Measurements from ENCODE around the gene ZNF501. TPM values are rescaled to one million over a fixed set of nuclear protein-coding genes. Genes with fewer than 3 reads are reported as not detected.

Gene ZNF501
- total and polyA plus RNA-seq, 2 of the 13 experiments (the other 11 are each of a cell fraction or from before 2014, with no cell fraction given): 2.4 to 2.8 TPM

- TF ChIP-seq PATZ1 (CRISPR knock-in tag; IDR thresholded peaks at IDR 0.05) (peak; percentile 52), ZNF776 (CRISPR knock-in tag; IDR thresholded peaks at IDR 0.05) (peak; percentile 73), SOX6 (IDR thresholded peaks at IDR 0.05) (no peak), SOX6 (CRISPR knock-in tag; IDR thresholded peaks at IDR 0.05) (peak; percentile 58), GMEB2 (CRISPR knock-in tag; IDR thresholded peaks at IDR 0.05; ENCODE audit: low read depth) (peak; percentile 59; the same call in 1 of the 2 replicates), NFE2 (CRISPR knock-in tag; IDR thresholded peaks at IDR 0.05) (0 out of 2 replicates have a peak, but pooled peaks have one; percentile 23), ASH2L (IDR thresholded peaks at IDR 0.05; ENCODE audit: insufficient read length, low read depth, low read length) (peak; percentile 67), ZBTB33 (CRISPR knock-in tag; IDR thresholded peaks at IDR 0.05) (0 out of 2 replicates have a peak, but pooled peaks have one; percentile 59), ZFP41 (CRISPR knock-in tag; IDR thresholded peaks at IDR 0.05; ENCODE audit: borderline replicate concordance) (no peak), GMEB1 (CRISPR knock-in tag; IDR thresholded peaks at IDR 0.05; ENCODE audit: borderline replicate concordance) (peak; percentile 94), ARID2 (CRISPR knock-in tag; IDR thresholded peaks at IDR 0.05; ENCODE audit: borderline replicate concordance) (peak; percentile 88), ZNF550 (CRISPR knock-in tag; IDR thresholded peaks at IDR 0.05; ENCODE audit: borderline replicate concordance) (no peak), RBM22 (optimal IDR thresholded peaks at IDR 0.05; ENCODE audit: low read length) (peak; percentile 22), HES4 (CRISPR knock-in tag; IDR thresholded peaks at IDR 0.05; ENCODE audit: borderline replicate concordance) (peak; percentile 64; the same call in 1 of the 2 replicates), MLLT10 (CRISPR knock-in tag; IDR thresholded peaks at IDR 0.05) (no peak), KLF15 (CRISPR knock-in tag; IDR thresholded peaks at IDR 0.05; ENCODE audit: borderline replicate concordance) (0 out of 2 replicates have a peak, but pooled peaks have one; percentile 75)
- TF ChIP-seq, protein P1, sequence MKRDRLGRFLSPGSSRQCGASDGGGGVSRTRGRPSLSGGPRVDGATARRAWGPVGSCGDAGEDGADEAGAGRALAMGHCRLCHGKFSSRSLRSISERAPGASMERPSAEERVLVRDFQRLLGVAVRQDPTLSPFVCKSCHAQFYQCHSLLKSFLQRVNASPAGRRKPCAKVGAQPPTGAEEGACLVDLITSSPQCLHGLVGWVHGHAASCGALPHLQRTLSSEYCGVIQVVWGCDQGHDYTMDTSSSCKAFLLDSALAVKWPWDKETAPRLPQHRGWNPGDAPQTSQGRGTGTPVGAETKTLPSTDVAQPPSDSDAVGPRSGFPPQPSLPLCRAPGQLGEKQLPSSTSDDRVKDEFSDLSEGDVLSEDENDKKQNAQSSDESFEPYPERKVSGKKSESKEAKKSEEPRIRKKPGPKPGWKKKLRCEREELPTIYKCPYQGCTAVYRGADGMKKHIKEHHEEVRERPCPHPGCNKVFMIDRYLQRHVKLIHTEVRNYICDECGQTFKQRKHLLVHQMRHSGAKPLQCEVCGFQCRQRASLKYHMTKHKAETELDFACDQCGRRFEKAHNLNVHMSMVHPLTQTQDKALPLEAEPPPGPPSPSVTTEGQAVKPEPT (CRISPR knock-in tag; IDR thresholded peaks at IDR 0.05; ENCODE audit: low read depth): peak; percentile 74; the same call in 1 of the 2 replicates
Measured at GRCh38 chr3:44729384-44729910, at the start of gene ZNF501 (continued).

Data from HepG2 (cell line).